Muscle layer of duodenum (tissue), 2 donors: ENCODE measurements around the gene SHF.

Experiments
- H3K27ac ChIP-seq: one replicate; pipeline ENCODE4 v1.7.0; 2013; ENCODE audit warnings: mild to moderate bottlenecking, low read length
- H3K27me3 ChIP-seq: one replicate; pipeline ENCODE4 v1.7.0; 2013; ENCODE audit warnings: low read depth, mild to moderate bottlenecking, control low read depth, low read length
- H3K36me3 ChIP-seq, 2 donors: one replicate each; pipeline ENCODE4 v1.7.0; 2013; ENCODE audit warnings: low read length in 2 of 2, control low read depth in 1 of 2, mild to moderate bottlenecking in 1 of 2; ENCODE audit not compliant: insufficient read depth in 2 of 2, control insufficient read depth in 1 of 2
- H3K4me1 ChIP-seq, 2 donors: one replicate each; pipeline ENCODE4 v1.7.0; 2013; ENCODE audit warnings: low read length in 2 of 2, mild to moderate bottlenecking in 2 of 2, control low read depth in 1 of 2, moderate library complexity in 1 of 2; ENCODE audit not compliant: insufficient read depth in 2 of 2, control insufficient read depth in 1 of 2
- H3K4me3 ChIP-seq, 2 donors: one replicate each; pipeline ENCODE4 v1.7.0; 2013; ENCODE audit warnings: low read length in 2 of 2, low read depth in 1 of 2, mild to moderate bottlenecking in 1 of 2
- H3K9me3 ChIP-seq, 2 donors: one replicate each; pipeline ENCODE4 v1.7.0; 2013; ENCODE audit warnings: low read length in 2 of 2, control low read depth in 1 of 2, mild to moderate bottlenecking in 1 of 2; ENCODE audit not compliant: control insufficient read depth in 1 of 2
- donor health status: healthy.

Gene SHF

DNA sequence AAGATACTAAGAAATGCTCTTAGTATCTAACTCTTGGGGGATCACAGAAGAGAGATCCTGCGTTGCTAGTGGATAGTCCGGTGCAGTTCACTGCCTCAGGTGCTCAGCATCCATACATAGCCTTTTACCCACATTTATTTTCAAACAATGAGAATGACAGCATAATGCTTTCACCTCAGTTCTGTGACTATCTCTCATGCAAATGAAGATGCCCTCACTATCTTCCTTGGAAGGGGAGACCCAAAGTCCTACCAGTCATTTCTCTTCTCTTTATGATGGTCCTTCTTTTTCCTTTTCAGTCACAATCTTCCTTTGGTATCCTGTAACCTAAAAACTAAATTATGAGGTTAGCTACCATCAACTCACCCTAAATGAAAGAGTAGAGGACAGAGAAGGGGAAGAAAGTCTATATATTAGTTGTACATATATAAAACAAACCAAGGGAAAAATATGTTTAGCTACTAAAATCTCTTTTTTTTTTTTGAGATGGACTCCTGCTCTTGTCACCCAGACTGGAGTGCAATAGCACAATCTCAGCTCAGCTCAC lies 33.4 kb upstream of the SHF start:
- H3K9me3 ChIP-seq, result no peaks in the 10 kb centered on the region
- H3K27ac ChIP-seq, result no peak overlapping the region
- H3K27me3 ChIP-seq, result no peaks in the 10 kb centered on the region
- no peak overlapping the region for H3K4me3 ChIP-seq
- H3K4me1 ChIP-seq, result no peaks in the 10 kb centered on the region
- no peaks in the 10 kb centered on the region for H3K36me3 ChIP-seq

- no peak overlapping the region for H3K27ac ChIP-seq
- no peaks in the 10 kb centered on the region for H3K4me1 ChIP-seq
- no peaks in the 10 kb centered on the region for H3K27me3 ChIP-seq
- H3K36me3 ChIP-seq, result no peaks in the 10 kb centered on the region
- no peak overlapping the region for H3K4me3 ChIP-seq
- no peaks in the 10 kb centered on the region for H3K9me3 ChIP-seq
These were observed 24.7 kb upstream of the SHF start for GRCh38 chr15:45212493-45212892.

- no peaks in the 10 kb centered on the region for H3K9me3 ChIP-seq
- no peaks in the 10 kb centered on the region for H3K36me3 ChIP-seq
- no peaks in the 10 kb centered on the region for H3K4me1 ChIP-seq
- H3K27ac ChIP-seq, result no peak overlapping the region
- H3K27me3 ChIP-seq, result no peaks in the 10 kb centered on the region
- no peak overlapping the region for H3K4me3 ChIP-seq
These were observed 17.4 kb upstream of the SHF start for GRCh38 chr15:45205192-45205591.

DNA sequence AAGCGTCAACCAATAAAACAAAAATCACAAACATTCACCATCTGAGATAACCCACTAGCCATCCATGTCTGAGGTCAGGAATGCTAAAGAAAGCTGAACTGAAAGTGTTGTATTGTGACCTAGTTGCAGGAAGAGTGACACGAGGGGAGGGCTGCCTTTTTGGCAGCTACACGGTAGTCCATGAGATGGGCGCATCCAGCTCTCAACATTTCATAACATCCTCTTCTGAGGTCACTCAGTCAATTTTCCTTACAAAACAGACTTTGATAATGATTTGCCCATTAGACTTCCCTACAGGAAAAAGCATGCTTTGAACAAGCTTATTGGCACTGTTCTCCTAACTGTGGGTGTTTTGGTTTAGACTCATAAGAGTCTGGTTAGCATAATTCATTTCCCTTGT lies 15.4 kb upstream of the SHF start:
- no peak overlapping the region for H3K27ac ChIP-seq

GRCh38 chr15:45201869-45202268 lies 14.1 kb upstream of the SHF start:
- H3K27ac ChIP-seq, result no peak overlapping the region
- no peaks in the 10 kb centered on the region for H3K27me3 ChIP-seq
- H3K4me1 ChIP-seq, result peaks cover 0 to 6% of the 10 kb centered on the region in 2 donors
- no peak overlapping the region for H3K4me3 ChIP-seq
- H3K9me3 ChIP-seq, result no peaks in the 10 kb centered on the region
- H3K36me3 ChIP-seq, result no peaks in the 10 kb centered on the region

More for the DNA sequence above, 15.4 kb upstream of the SHF start:
- H3K4me3 ChIP-seq, result no peak overlapping the region
- H3K9me3 ChIP-seq, result no peaks in the 10 kb centered on the region
- no peaks in the 10 kb centered on the region for H3K36me3 ChIP-seq
- H3K4me1 ChIP-seq, result peaks cover 0 to 6% of the 10 kb centered on the region in 2 donors
- H3K27me3 ChIP-seq, result no peaks in the 10 kb centered on the region

DNA sequence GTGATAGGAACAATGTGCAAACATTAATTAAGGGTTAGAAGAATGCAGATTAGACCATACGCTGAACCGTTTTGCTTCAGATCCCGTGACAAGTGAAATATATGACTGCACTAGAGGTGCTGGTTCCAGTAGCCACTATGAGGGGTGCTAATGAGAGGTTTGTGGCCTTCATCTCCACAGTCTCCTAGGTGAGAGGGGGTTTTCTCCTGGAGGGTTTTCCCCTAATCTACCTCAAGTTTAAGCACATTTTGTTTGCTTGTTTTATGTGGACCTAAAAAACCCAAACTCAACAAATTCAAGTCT lies 13.7 kb upstream of the SHF start:
- Histone ChIP-seq H3K27me3 (no peaks in the 10 kb centered on the region), H3K27ac (peak overlapping the region; percentile 99), H3K9me3 (no peaks in the 10 kb centered on the region), H3K4me1 (peaks cover 0 to 6% of the 10 kb centered on the region in 2 donors), H3K4me3 (peak overlapping the region in 1 of 2 donors; percentile 92), H3K36me3 (no peaks in the 10 kb centered on the region)

DNA sequence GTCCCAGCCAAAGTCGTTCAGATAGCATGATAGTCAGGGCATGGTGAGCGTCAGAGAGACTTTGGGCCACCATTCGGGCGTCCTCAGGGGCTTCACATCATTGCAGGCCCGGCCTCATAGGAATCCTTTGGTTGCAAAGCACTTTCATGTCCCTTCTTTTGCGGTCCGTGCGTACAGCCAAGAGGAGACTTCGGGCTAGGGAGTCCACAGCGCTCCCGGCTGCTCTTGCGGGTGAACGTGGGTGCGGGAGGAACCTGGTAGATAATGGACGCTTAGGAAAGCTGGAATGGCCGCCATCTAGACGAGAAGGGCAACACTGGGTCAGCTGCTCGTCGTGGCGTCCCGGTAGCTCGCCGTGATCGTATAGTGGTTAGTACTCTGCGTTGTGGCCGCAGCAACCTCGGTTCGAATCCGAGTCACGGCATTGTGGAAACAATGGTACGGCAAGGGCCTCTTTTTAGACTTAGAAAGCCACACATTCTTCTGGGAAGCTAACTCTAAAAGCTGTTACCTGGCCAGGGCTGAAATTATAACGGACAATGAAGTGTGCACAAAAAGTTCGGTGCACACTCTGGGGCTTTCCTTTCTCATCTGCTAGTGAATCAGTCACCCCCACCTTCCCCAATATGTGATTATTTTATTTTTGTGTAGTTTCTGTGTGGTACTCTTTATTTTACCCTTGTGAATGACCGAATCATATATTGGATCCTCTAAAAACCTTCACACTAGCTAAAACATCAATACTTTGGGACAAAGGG lies 13.2 kb upstream of the SHF start:
- H3K4me1 ChIP-seq, result peaks cover 0 to 6% of the 10 kb centered on the region in 2 donors

GRCh38 chr15:45200001-45200798 lies 12.4 kb upstream of the SHF start:
- Histone ChIP-seq H3K9me3 (no peaks in the 10 kb centered on the region), H3K27me3 (no peaks in the 10 kb centered on the region), H3K4me3 (peak overlapping the region; percentile 86 to 92), H3K36me3 (no peaks in the 10 kb centered on the region), H3K4me1 (peaks cover 0 to 6% of the 10 kb centered on the region in 2 donors), H3K27ac (peak overlapping the region; percentile 99)

More for the DNA sequence above, 13.2 kb upstream of the SHF start:
- Histone ChIP-seq H3K9me3 (no peaks in the 10 kb centered on the region), H3K36me3 (no peaks in the 10 kb centered on the region), H3K27me3 (no peaks in the 10 kb centered on the region), H3K27ac (peak overlapping the region; percentile 99), H3K4me3 (peak overlapping the region; percentile 86 to 92)

GRCh38 chr15:45199136-45199810 lies 11.5 kb upstream of the SHF start:
- H3K9me3 ChIP-seq, result no peaks in the 10 kb centered on the region
- H3K27ac ChIP-seq, result peak overlapping the region; percentile 99
- peak overlapping the region; percentile 86 to 92 for H3K4me3 ChIP-seq
- no peaks in the 10 kb centered on the region for H3K36me3 ChIP-seq
- no peaks in the 10 kb centered on the region for H3K27me3 ChIP-seq
- peaks cover 0 to 6% of the 10 kb centered on the region in 2 donors for H3K4me1 ChIP-seq

DNA sequence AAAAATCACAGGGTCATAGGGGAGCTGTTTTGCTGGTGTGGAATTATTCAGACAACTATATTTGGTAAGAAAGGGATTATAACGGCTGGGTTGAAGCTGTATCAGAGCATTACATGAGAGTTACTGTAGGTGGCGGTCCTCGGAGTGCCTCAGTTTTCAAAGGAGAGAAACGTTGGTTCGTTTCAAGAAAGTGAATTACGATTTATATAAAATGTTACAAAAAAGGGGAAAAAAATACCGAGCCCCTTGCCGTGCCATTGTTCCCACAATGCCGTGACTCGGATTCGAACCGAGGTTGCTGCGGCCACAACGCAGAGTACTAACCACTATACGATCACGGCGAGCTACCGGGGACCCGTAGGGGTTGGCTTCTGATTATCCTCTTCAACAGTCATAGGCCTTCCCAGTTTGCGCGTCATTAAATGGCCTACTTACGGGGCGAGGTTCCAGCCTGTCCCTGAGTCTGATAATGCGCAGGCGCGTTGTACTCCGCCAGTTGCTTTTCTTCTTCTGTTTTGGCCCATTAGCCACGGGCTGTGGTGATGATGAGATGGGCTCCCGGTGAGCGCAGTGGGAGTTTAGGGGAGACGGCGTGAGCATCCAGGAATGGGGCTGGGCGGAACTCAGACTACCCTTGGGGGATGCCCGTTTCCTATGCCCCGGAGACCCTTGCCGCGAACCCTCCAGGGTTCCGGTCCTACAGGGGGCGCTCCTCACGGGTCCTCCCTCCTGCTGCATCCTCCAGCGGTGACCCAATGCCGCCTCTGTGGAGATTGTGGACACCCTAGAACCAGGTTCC lies 10.8 kb upstream of the SHF start:
- peak overlapping the region; percentile 86 to 92 for H3K4me3 ChIP-seq
- H3K27me3 ChIP-seq, result no peaks in the 10 kb centered on the region
- H3K27ac ChIP-seq, result peak overlapping the region; percentile 99

More for the DNA sequence above, 10.8 kb upstream of the SHF start:
- H3K36me3 ChIP-seq, result no peaks in the 10 kb centered on the region
- no peaks in the 10 kb centered on the region for H3K9me3 ChIP-seq
- peaks cover 0 to 6% of the 10 kb centered on the region in 2 donors for H3K4me1 ChIP-seq
